Suprapubic skin (tissue), 3 donors: ENCODE results near the gene RBP4.

Experiments used
- CTCF ChIP-seq, 2 donors: fragments of 200-600 bp in 1 of 2; fragments of 450-650 bp in 1 of 2; sonication (generic) in 1 of 2; IDR thresholded peaks; one replicate each; pipeline ENCODE4 v1.5.1; 2016 to 2019; ENCODE audit warnings: antibody characterized with exemption in 2 of 2, mild to moderate bottlenecking in 1 of 2, moderate library complexity in 1 of 2
- POLR2AphosphoS5 ChIP-seq, 3 donors: sonication (generic); formaldehyde crosslinking; IDR thresholded peaks; one replicate each; pipeline ENCODE4 v1.6.1; 2017; ENCODE audit warnings: antibody characterized with exemption in 3 of 3

GRCh38 chr10:93620925-93621324, 19.9 kb upstream of the RBP4 start:
- TF ChIP-seq CTCF (IDR thresholded peaks at IDR 0.05), result no peak
- TF ChIP-seq POLR2AphosphoS5 (IDR thresholded peaks at IDR 0.05), result no peak
